Neural crest cell (in vitro differentiated cells): ENCODE measurements around the gene PCNX3. TPM values are rescaled to one million over a fixed set of nuclear protein-coding genes. Genes with fewer than 3 reads are reported as not detected.
"Not testable (repeated sequence)": the region's sequence is repeated elsewhere in the genome, so short reads cannot be mapped to it uniquely, and the experiment has no call there.

ENCODE experiments used
- DNase-seq: peaks from one replicate; pipeline ENCODE4 v3.0.0; 2021; ENCODE audit warnings: low read depth, mixed read lengths, low spot score
- H3K27ac Mint-ChIP-seq: one replicate; pipeline ENCODE4 v1.8.0; 2021; ENCODE audit warnings: mild to moderate bottlenecking, mixed read lengths; ENCODE audit not compliant: unreplicated experiment
- H3K27me3 Mint-ChIP-seq: 2 replicates; pipeline ENCODE4 v1.8.0; 2021; ENCODE audit warnings: low read depth, mild to moderate bottlenecking, mixed read lengths
- H3K36me3 Mint-ChIP-seq: 2 replicates; pipeline ENCODE4 v1.8.0; 2021; ENCODE audit warnings: low read depth, mild to moderate bottlenecking, mixed read lengths
- H3K4me1 Mint-ChIP-seq: 2 replicates; pipeline ENCODE4 v1.8.0; 2021; ENCODE audit warnings: mixed read lengths
- H3K4me3 Mint-ChIP-seq: one replicate; pipeline ENCODE4 v1.8.0; 2021; ENCODE audit warnings: mild to moderate bottlenecking, mixed read lengths
- H3K9me3 Mint-ChIP-seq: 2 replicates; pipeline ENCODE4 v1.8.0; 2021; ENCODE audit warnings: mixed read lengths
- CTCF ChIP-seq: fragments of 200-600 bp; sonication (generic); conservative IDR thresholded peaks from 2 replicates; pipeline ENCODE4 v1.5.0; 2021; ENCODE audit warnings: antibody characterized with exemption, mild to moderate bottlenecking
- total RNA-seq: library from RNA; stranded (reverse); gene quantifications from 2 replicates; pipeline ENCODE4 v1.2.1, GENCODE V29; 2021

The PCNX3 gene
- total RNA-seq, 1 donor from 2014 or later, result 58.2 TPM

GRCh38 chr11:65637794-65638419 lies 22.3 kb downstream of the PCNX3 start, which contains the start of gene SIPA1:
SIPA1 (plus strand) TSS chr11:65638101; CDS start chr11:65640922, 2,821 bp downstream.
- Mint-ChIP-seq H3K9me3 (no peaks in the 10 kb centered on the region), H3K4me1 (peaks cover 24% of the 10 kb centered on the region), H3K4me3 (peak within 1 kb of the TSS; percentile 81), H3K36me3 (no peaks in the 10 kb centered on the region), H3K27ac (peak within 1 kb of the TSS; percentile 79), H3K27me3 (no peaks in the 10 kb centered on the region)
- peak; percentile 74 for DNase-seq
- TF ChIP-seq CTCF, result peak; percentile 52

DNA sequence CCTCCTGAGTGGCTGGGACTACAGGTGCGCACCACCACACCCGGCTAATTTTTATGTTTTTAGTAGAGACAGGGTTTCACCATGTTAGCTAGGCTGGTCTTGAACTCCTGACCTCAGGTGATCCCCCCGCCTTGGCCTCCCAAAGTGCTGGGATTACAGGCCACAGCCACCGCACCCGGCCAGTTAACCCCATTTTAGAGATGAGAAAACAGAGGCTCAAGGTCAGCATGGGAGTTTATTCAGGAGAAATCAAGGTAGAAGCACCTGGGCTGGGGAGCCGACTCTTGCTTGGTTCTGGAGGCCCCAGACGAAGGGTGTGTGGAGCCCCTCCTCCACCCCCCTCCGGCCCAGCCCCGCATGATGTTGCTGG lies 23.6 kb downstream of the PCNX3 start:
- not testable (repeated sequence) for H3K27me3 Mint-ChIP-seq, H3K27ac Mint-ChIP-seq, H3K36me3 Mint-ChIP-seq, DNase-seq, H3K9me3 Mint-ChIP-seq
- Mint-ChIP-seq H3K4me1 (peaks cover 28% of the 10 kb centered on the region), H3K4me3 (peak overlapping the region; percentile 81)

DNA sequence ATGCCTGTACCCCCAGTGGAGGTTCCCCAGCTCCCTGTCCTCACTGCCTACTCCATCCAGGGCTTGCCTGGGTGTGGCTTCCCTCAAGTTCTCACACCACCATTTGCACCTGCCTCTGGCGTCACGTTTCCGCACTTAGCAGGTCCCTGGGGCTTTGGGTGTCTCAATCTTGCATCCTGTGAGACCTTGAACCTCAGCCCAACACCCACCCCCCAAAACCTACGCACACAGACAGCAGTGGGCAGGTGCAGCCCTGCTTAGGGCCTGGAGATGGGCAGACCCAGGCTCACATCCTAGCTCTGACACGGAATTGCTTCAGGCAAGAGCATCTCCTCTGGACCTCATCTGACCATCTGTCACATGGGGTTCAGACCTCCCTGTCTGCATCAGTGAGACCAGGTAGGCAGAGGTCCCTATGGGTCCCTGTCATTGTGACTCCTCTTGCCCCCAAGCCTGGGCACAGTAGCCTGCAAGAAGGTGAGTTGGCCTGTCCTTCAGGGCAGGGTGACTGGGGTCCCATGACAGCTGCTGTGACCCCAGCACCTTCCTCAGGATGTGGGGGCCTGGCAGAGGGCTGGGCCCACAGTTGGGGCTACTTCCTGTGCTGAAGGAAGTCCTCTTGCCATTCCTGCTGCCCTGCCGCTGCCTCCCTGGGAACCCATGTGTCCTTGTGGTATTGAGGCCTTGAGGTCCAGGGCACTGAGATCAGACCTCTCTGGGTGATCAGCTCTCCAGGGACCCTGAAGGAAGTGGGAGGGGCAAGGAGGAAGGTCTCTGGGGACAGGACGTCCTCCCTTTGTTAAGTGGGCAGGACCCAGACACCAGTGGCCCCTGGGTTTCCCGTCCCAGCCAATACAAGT lies 24.3 kb downstream of the PCNX3 start:
- Mint-ChIP-seq H3K27me3 (no peaks in the 10 kb centered on the region), H3K9me3 (no peaks in the 10 kb centered on the region), H3K4me1 (peaks cover 28% of the 10 kb centered on the region), H3K36me3 (no peaks in the 10 kb centered on the region), H3K4me3 (peak overlapping the region; percentile 23), H3K27ac (no peak overlapping the region)
- no peak for TF ChIP-seq CTCF
- DNase-seq, result no peak

- no peak for DNase-seq
- Mint-ChIP-seq H3K27ac (no peak overlapping the region), H3K4me1 (peaks cover 28% of the 10 kb centered on the region), H3K4me3 (no peak overlapping the region), H3K9me3 (no peaks in the 10 kb centered on the region), H3K27me3 (peaks cover 2% of the 10 kb centered on the region), H3K36me3 (no peaks in the 10 kb centered on the region)
- TF ChIP-seq CTCF, result no peak
Observed at GRCh38 chr11:65640483-65641296, 25.1 kb downstream of the PCNX3 start.

DNA sequence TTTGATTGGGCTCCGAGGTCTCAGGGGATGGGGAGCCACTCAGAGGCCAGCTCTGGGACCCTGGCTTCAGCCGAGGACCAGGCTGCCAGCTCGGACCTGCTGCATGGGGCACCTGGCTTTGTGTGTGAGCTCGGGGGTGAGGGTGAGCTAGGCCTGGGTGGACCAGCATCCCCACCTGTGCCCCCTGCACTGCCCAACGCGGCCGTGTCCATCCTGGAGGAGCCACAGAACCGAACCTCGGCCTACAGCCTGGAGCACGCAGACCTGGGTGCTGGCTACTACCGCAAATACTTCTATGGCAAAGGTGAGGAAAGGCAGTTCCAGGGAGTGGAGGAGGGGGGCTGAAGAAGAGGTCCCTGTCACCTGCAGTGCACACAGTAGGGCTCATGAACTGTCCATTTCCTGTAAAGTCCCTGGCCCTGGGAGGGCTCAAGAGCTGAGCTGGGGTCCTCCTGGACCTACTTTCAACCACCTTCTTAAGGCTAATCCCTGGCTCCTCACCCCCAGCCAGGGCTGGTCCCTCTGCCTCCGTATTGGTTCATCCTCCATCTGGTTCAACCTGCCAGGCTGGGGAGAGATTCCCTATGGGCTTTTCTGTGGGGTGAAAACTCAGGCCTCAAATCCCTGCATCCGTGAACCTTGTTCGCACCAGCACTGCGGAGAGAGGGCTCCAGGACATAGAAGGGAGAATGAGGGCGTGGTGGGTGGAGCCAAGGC lies 25.9 kb downstream of the PCNX3 start:
- peaks cover 28% of the 10 kb centered on the region for H3K4me1 Mint-ChIP-seq
- H3K4me3 Mint-ChIP-seq, result peak overlapping the region; percentile 72
- H3K9me3 Mint-ChIP-seq, result no peaks in the 10 kb centered on the region
- no peak for DNase-seq
- H3K27ac Mint-ChIP-seq, result no peak overlapping the region
- peaks cover 4% of the 10 kb centered on the region for H3K27me3 Mint-ChIP-seq
- no peak for TF ChIP-seq CTCF
- no peaks in the 10 kb centered on the region for H3K36me3 Mint-ChIP-seq
